Spleen (tissue), 11 donors: ENCODE data around the gene SDK1. TPM values are rescaled to one million over a fixed set of nuclear protein-coding genes. Genes with fewer than 3 reads are reported as not detected.
A peak's percentile ranks its signal among the peaks of the same experiment; 100 is the strongest.

Experiments used
- DNase-seq: peaks from one replicate; pipeline ENCODE4 v3.0.0-alpha.2; 2020
- H3K27ac ChIP-seq, 8 donors: fragments of 200-600 bp; sonication (generic) in 7 of 8; 1 replicate in 4 of 8; 2 replicates in 4 of 8; pipeline versions ENCODE4 v1.5.0 to v1.8.0; 2016 to 2021; ENCODE audit warnings: inconsistent platforms in 4 of 8, mild to moderate bottlenecking in 4 of 8, moderate library complexity in 1 of 8
- H3K27me3 ChIP-seq, 7 donors: fragments of 200-600 bp; sonication (generic) in 6 of 7; replicated peaks in 1 of 7; 1 replicate in 4 of 7; 2 replicates in 3 of 7; pipeline versions ENCODE4 v1.5.0 to v1.8.0; 2016 to 2021; ENCODE audit warnings: inconsistent platforms in 3 of 7, mild to moderate bottlenecking in 1 of 7
- H3K36me3 ChIP-seq, 6 donors: fragments of 200-600 bp; sonication (generic) in 5 of 6; 1 replicate in 4 of 6; 2 replicates in 2 of 6; pipeline versions ENCODE4 v1.5.0 to v1.8.0; 2016 to 2021; ENCODE audit warnings: inconsistent platforms in 2 of 6
- H3K4me1 ChIP-seq, 6 donors: fragments of 200-600 bp; sonication (generic) in 5 of 6; 1 replicate in 3 of 6; 2 replicates in 3 of 6; pipeline versions ENCODE4 v1.5.0 to v1.8.0; 2016 to 2021; ENCODE audit warnings: inconsistent platforms in 3 of 6
- H3K4me3 ChIP-seq, 8 donors: fragments of 200-600 bp; sonication (generic) in 7 of 8; 1 replicate in 4 of 8; 2 replicates in 4 of 8; pipeline versions ENCODE4 v1.5.0 to v1.8.0; 2016 to 2021; ENCODE audit warnings: inconsistent platforms in 4 of 8, mild to moderate bottlenecking in 4 of 8, moderate library complexity in 2 of 8
- H3K9me3 ChIP-seq, 8 donors: fragments of 200-600 bp; sonication (generic) in 7 of 8; 1 replicate in 4 of 8; 2 replicates in 4 of 8; pipeline versions ENCODE4 v1.5.0 to v1.8.0; 2016 to 2021; ENCODE audit warnings: inconsistent platforms in 4 of 8
- CTCF ChIP-seq, 11 experiments: fragments of 200-600 bp in 7 of 11; fragments of 450-650 bp in 4 of 11; sonication (generic) in 4 of 11; IDR thresholded peaks in 8 of 11; conservative IDR thresholded peaks in 3 of 11; 1 replicate in 7 of 11; 2 replicates in 4 of 11; pipeline versions ENCODE4 v1.4.0 to v1.8.0; 2016 to 2021; ENCODE audit warnings: antibody characterized with exemption in 11 of 11, inconsistent platforms in 4 of 11, mild to moderate bottlenecking in 1 of 11
- POLR2A ChIP-seq, 3 donors: fragments of 450-650 bp; IDR thresholded peaks; one replicate each; pipeline ENCODE4 v1.5.1; 2017; ENCODE audit warnings: antibody characterized with exemption in 3 of 3, mild to moderate bottlenecking in 1 of 3
- POLR2AphosphoS5 ChIP-seq, 3 donors: sonication (generic); formaldehyde crosslinking; IDR thresholded peaks; one replicate each; pipeline ENCODE4 v1.5.1; 2017; ENCODE audit warnings: antibody characterized with exemption in 3 of 3
- WGBS, 5 donors: extraction: QIAGEN DNeasy Blood & Tissue Kit in 3 of 5; methylation state at CpG; one replicate each; pipeline versions ENCODE4 v1.1.5 to v1.1.7; 2013 to 2018; 5-methylcytosine and 5-hydroxymethylcytosine counted together
- intact Hi-C: fragments of 100-400 bp; cut with DNase I; formaldehyde crosslinking; loops from one replicate; pipeline ENCODE4 v1.15.0; 2023; ENCODE audit warnings: low total_unique reads
- polyA plus RNA-seq, 3 donors: library from polyadenylated mRNA; stranded (reverse); fragments of 200-250 nt; gene quantifications; one replicate each; pipeline ENCODE4 v1.2.1, GENCODE V29; 2013
- total RNA-seq, 7 donors: library from RNA; depleted of rRNA in 3 of 7; stranded (reverse); fragments of >200 nt in 3 of 7; fragmentation: NEBNext Ultra II Directional in 4 of 7; extraction: Animal tissue kit (Norgen Biotek cat#: 25700) in 4 of 7; gene quantifications; one replicate each; pipeline versions ENCODE4 v1.1.0 to v1.2.1, GENCODE V29; 2016 to 2021
- donor health status: healthy with polysubstance abuse.
- donor health status: DM: no; HTN: no; CAD: no; lungs with moderate emphysema.
- donor health status: DM: no; HTN: no; CAD: no.
- donor health status: Bipolar disorder and iron deficiency.
- donor health status: healthy.
- donor health status: DM: no; HTN: no; CAD: no.
- donor health status: DM: yes; HTN: yes; CAD: no.

Gene SDK1
- total and polyA plus RNA-seq, 10 donors = 3.2 to 54.1 (median 35.1) TPM

- intact Hi-C loops = no loop called here
- Histone ChIP-seq H3K4me1 (peaks cover 0 to 33% (median 0%) of the 10 kb centered on the region in 6 donors), H3K36me3 (no peaks in the 10 kb centered on the region), H3K4me3 (no peak overlapping the region), H3K27me3 (no peaks in the 10 kb centered on the region), H3K27ac (peak overlapping the region in 1 of 8 donors; percentile 63), H3K9me3 (no peaks in the 10 kb centered on the region)
- TF ChIP-seq POLR2A (IDR thresholded peaks at IDR 0.05) (no peak), CTCF (IDR thresholded peaks at IDR 0.05 in 8 of 11, conservative IDR thresholded peaks at IDR 0.05 in 3 of 11) (no peak)
- 29 to 55% (median 49%) methylated on average over 1 of the region's 1 CpG for WGBS, 5 donors
- DNase-seq = no peak
Observed at GRCh38 chr7:3916146-3916545, 615.1 kb downstream of the SDK1 start.

GRCh38 chr7:3917436-3917835 is 616.4 kb downstream of the SDK1 start:
- Histone ChIP-seq H3K4me1 (peaks cover 0 to 33% (median 0%) of the 10 kb centered on the region in 6 donors), H3K27ac (peak overlapping the region in 1 of 8 donors; percentile 63), H3K9me3 (no peaks in the 10 kb centered on the region), H3K27me3 (no peaks in the 10 kb centered on the region), H3K36me3 (no peaks in the 10 kb centered on the region), H3K4me3 (no peak overlapping the region)
- 35 to 51% (median 47%) methylated on average over 4 of the region's 4 CpGs for WGBS, 5 donors
- no peak for DNase-seq
- intact Hi-C loops = no loop called here
- TF ChIP-seq POLR2A (IDR thresholded peaks at IDR 0.05) (no peak), POLR2AphosphoS5 (IDR thresholded peaks at IDR 0.05) (no peak), CTCF (IDR thresholded peaks at IDR 0.05 in 8 of 11, conservative IDR thresholded peaks at IDR 0.05 in 3 of 11) (no peak)

- intact Hi-C loops = no loop called here
- TF ChIP-seq CTCF (IDR thresholded peaks at IDR 0.05 in 8 of 11, conservative IDR thresholded peaks at IDR 0.05 in 3 of 11) = no peak
- TF ChIP-seq POLR2AphosphoS5 (IDR thresholded peaks at IDR 0.05) = no peak
- TF ChIP-seq POLR2A (IDR thresholded peaks at IDR 0.05) = no peak
- no peaks in the 10 kb centered on the region for H3K27me3 ChIP-seq
- no peak for DNase-seq
- no peak overlapping the region for H3K27ac ChIP-seq
- H3K9me3 ChIP-seq = no peaks in the 10 kb centered on the region
- H3K4me3 ChIP-seq = no peak overlapping the region
- H3K4me1 ChIP-seq = peaks cover 0 to 33% (median 0%) of the 10 kb centered on the region in 6 donors
- H3K36me3 ChIP-seq = no peaks in the 10 kb centered on the region
- WGBS, 5 donors = 50 to 70% (median 60%) methylated on average over 8 of the region's 8 CpGs
Observed at GRCh38 chr7:3918576-3918975, 617.5 kb downstream of the SDK1 start.

- DNase-seq = no peak
- H3K27ac ChIP-seq = peak overlapping the region in 6 of 8 donors; percentile 11 to 68 (median 52)
- WGBS, 5 donors = 56 to 69% (median 63%) methylated on average over 10 of the region's 10 CpGs
Observed at GRCh38 chr7:3922175-3922635, 621.2 kb downstream of the SDK1 start.

More at GRCh38 chr7:3922175-3922635, 621.2 kb downstream of the SDK1 start:
- no peak overlapping the region for H3K4me3 ChIP-seq
- H3K4me1 ChIP-seq = peaks cover 0 to 7% (median 0%) of the 10 kb centered on the region in 6 donors
- no peaks in the 10 kb centered on the region for H3K36me3 ChIP-seq
- no peaks in the 10 kb centered on the region for H3K27me3 ChIP-seq
- intact Hi-C loops = no loop called here
- TF ChIP-seq CTCF (IDR thresholded peaks at IDR 0.05 in 8 of 11, conservative IDR thresholded peaks at IDR 0.05 in 3 of 11) (peak in 4 of 11 experiments; percentile 16 to 40 (median 26)), POLR2A (IDR thresholded peaks at IDR 0.05) (no peak), POLR2AphosphoS5 (IDR thresholded peaks at IDR 0.05) (peak in 1 of 3 donors; percentile 43)
- no peaks in the 10 kb centered on the region for H3K9me3 ChIP-seq
